GM18520 (cell line): ENCODE measurements around the gene LRRC75A.
A peak's percentile ranks its signal among the peaks of the same experiment; 100 is the strongest.
"Not testable (repeated sequence)": the region's sequence is repeated elsewhere in the genome, so short reads cannot be mapped to it uniquely, and the experiment has no call there.

ENCODE experiments used
- ATAC-seq: cut with Tn5 transposase; IDR thresholded peaks from one replicate; pipeline ENCODE4 v1.9.1; 2021; ENCODE audit not compliant: unreplicated experiment

Gene LRRC75A

GRCh38 chr17:16407911-16408588 lies 83.9 kb downstream of the LRRC75A start:
- ATAC-seq = peak; percentile 89

GRCh38 chr17:16406742-16407674 lies 85.0 kb downstream of the LRRC75A start:
- no peak for ATAC-seq

- ATAC-seq = not testable (repeated sequence)
These were observed 88.1 kb downstream of the LRRC75A start for GRCh38 chr17:16403847-16404246.

- peak; percentile 52 for ATAC-seq
These were observed 93.4 kb downstream of the LRRC75A start for GRCh38 chr17:16398270-16399267.

GRCh38 chr17:16396693-16397092 lies 95.3 kb downstream of the LRRC75A start:
- ATAC-seq = not testable (repeated sequence)

GRCh38 chr17:16395887-16396286 lies 96.1 kb downstream of the LRRC75A start:
- ATAC-seq = not testable (repeated sequence)

GRCh38 chr17:16392491-16392890 lies 99.5 kb downstream of the LRRC75A start:
- ATAC-seq = not testable (repeated sequence)
